Suprapubic skin (tissue), 4 donors: Measurements from ENCODE around the gene NRXN3.

Experiments used
- CTCF ChIP-seq, 2 donors: fragments of 200-600 bp in 1 of 2; fragments of 450-650 bp in 1 of 2; sonication (generic) in 1 of 2; IDR thresholded peaks; one replicate each; pipeline ENCODE4 v1.5.1; 2016 to 2019; ENCODE audit warnings: antibody characterized with exemption in 2 of 2, mild to moderate bottlenecking in 1 of 2, moderate library complexity in 1 of 2
- EP300 ChIP-seq: sonication (generic); formaldehyde crosslinking; IDR thresholded peaks from one replicate; pipeline ENCODE4 v1.6.1; 2017; ENCODE audit warnings: antibody characterized with exemption
- POLR2AphosphoS5 ChIP-seq, 3 donors: sonication (generic); formaldehyde crosslinking; IDR thresholded peaks; one replicate each; pipeline ENCODE4 v1.6.1; 2017; ENCODE audit warnings: antibody characterized with exemption in 3 of 3

- TF ChIP-seq POLR2AphosphoS5 (IDR thresholded peaks at IDR 0.05) (no peak), CTCF (IDR thresholded peaks at IDR 0.05) (no peak), EP300 (no peak)
Measured at GRCh38 chr14:79137836-79138235, 967.7 kb downstream of the NRXN3 start.
